ENCODE data around the gene LNX1. TPM values are rescaled to one million over a fixed set of nuclear protein-coding genes. Genes with fewer than 3 reads are reported as not detected.

Gene LNX1
- total RNA-seq, 1 donor from 2014 or later = 4.4 TPM

GRCh38 chr4:53501561-53501960, 89.7 kb downstream of the LNX1 start:
- H3K9me3 Mint-ChIP-seq (ENCODE audit: unreplicated experiment) = no peaks in the 10 kb centered on the region
- no peaks in the 10 kb centered on the region for H3K9me3 ChIP-seq (ENCODE audit: insufficient read depth, low read depth, low read length)
- H3K4me1 Mint-ChIP-seq (ENCODE audit: low read depth, unreplicated experiment) = no peaks in the 10 kb centered on the region
- H3K9ac ChIP-seq (ENCODE audit: low read length) = no peak overlapping the region
- H3K27me3 ChIP-seq (ENCODE audit: insufficient read depth, low read length) = no peaks in the 10 kb centered on the region
- H3K4me3 ChIP-seq (ENCODE audit: insufficient read depth, low read depth, low read length) = no peak overlapping the region
- peaks cover 1% of the 10 kb centered on the region for H3K36me3 Mint-ChIP-seq (ENCODE audit: low read depth, unreplicated experiment)
- no peak overlapping the region for H3K27ac ChIP-seq (ENCODE audit: low read depth, low read length)
- H3K27me3 Mint-ChIP-seq (ENCODE audit: low read depth, unreplicated experiment) = peaks cover 3% of the 10 kb centered on the region
- H3K27ac Mint-ChIP-seq (ENCODE audit: unreplicated experiment) = no peak overlapping the region
- TF ChIP-seq EZH2 (IDR thresholded peaks at IDR 0.05; ENCODE audit: insufficient read depth, low read length) = no peak
- TF ChIP-seq CTCF (IDR thresholded peaks at IDR 0.05; ENCODE audit: insufficient read depth, low read depth, low read length) = no peak
- FAIRE-seq = no peak
- H2AFZ ChIP-seq (ENCODE audit: low read depth, low read length) = no peak overlapping the region
- H3K79me2 ChIP-seq (ENCODE audit: insufficient read depth, low read length) = no peaks in the 10 kb centered on the region
- H3K4me1 ChIP-seq (ENCODE audit: insufficient read depth, low read length) = no peaks in the 10 kb centered on the region
- H4K20me1 ChIP-seq (ENCODE audit: insufficient read depth, low read length) = no peaks in the 10 kb centered on the region
- no peak overlapping the region for H3K4me2 ChIP-seq (ENCODE audit: low read length)
- H3K36me3 ChIP-seq (ENCODE audit: insufficient read depth, low read length) = no peaks in the 10 kb centered on the region
- no peak for DNase-seq (ENCODE audit: low read depth)
- no peak overlapping the region for H3K4me3 Mint-ChIP-seq (ENCODE audit: unreplicated experiment)

- H3K9me3 Mint-ChIP-seq (ENCODE audit: unreplicated experiment) = no peaks in the 10 kb centered on the region
- H3K4me1 Mint-ChIP-seq (ENCODE audit: low read depth, unreplicated experiment) = no peaks in the 10 kb centered on the region
- H4K20me1 ChIP-seq (ENCODE audit: insufficient read depth, low read length) = no peaks in the 10 kb centered on the region
- H3K9ac ChIP-seq (ENCODE audit: low read length) = no peak overlapping the region
- TF ChIP-seq CTCF (IDR thresholded peaks at IDR 0.05; ENCODE audit: insufficient read depth, low read depth, low read length) = no peak
- TF ChIP-seq EZH2 (IDR thresholded peaks at IDR 0.05; ENCODE audit: insufficient read depth, low read length) = no peak
- peaks cover 3% of the 10 kb centered on the region for H3K27me3 Mint-ChIP-seq (ENCODE audit: low read depth, unreplicated experiment)
- H3K4me3 Mint-ChIP-seq (ENCODE audit: unreplicated experiment) = no peak overlapping the region
- no peaks in the 10 kb centered on the region for H3K36me3 ChIP-seq (ENCODE audit: insufficient read depth, low read length)
- DNase-seq (ENCODE audit: low read depth) = no peak
- no peak overlapping the region for H2AFZ ChIP-seq (ENCODE audit: low read depth, low read length)
- FAIRE-seq = no peak
- no peaks in the 10 kb centered on the region for H3K4me1 ChIP-seq (ENCODE audit: insufficient read depth, low read length)
- no peak overlapping the region for H3K4me3 ChIP-seq (ENCODE audit: insufficient read depth, low read depth, low read length)
- no peak overlapping the region for H3K27ac ChIP-seq (ENCODE audit: low read depth, low read length)
- H3K27me3 ChIP-seq (ENCODE audit: insufficient read depth, low read length) = no peaks in the 10 kb centered on the region
- no peaks in the 10 kb centered on the region for H3K9me3 ChIP-seq (ENCODE audit: insufficient read depth, low read depth, low read length)
- H3K36me3 Mint-ChIP-seq (ENCODE audit: low read depth, unreplicated experiment) = peaks cover 1% of the 10 kb centered on the region
- no peaks in the 10 kb centered on the region for H3K79me2 ChIP-seq (ENCODE audit: insufficient read depth, low read length)
- H3K27ac Mint-ChIP-seq (ENCODE audit: unreplicated experiment) = no peak overlapping the region
- H3K4me2 ChIP-seq (ENCODE audit: low read length) = no peak overlapping the region
Observed at GRCh38 chr4:53500546-53500945, 90.7 kb downstream of the LNX1 start.

- Mint-ChIP-seq H3K27ac (ENCODE audit: unreplicated experiment) (no peak overlapping the region), H3K27me3 (ENCODE audit: low read depth, unreplicated experiment) (peaks cover 3% of the 10 kb centered on the region), H3K4me3 (ENCODE audit: unreplicated experiment) (no peak overlapping the region), H3K9me3 (ENCODE audit: unreplicated experiment) (no peaks in the 10 kb centered on the region), H3K4me1 (ENCODE audit: low read depth, unreplicated experiment) (no peaks in the 10 kb centered on the region), H3K36me3 (ENCODE audit: low read depth, unreplicated experiment) (peaks cover 1% of the 10 kb centered on the region)
- Histone ChIP-seq H3K9ac (ENCODE audit: low read length) (no peak overlapping the region), H3K9me3 (ENCODE audit: insufficient read depth, low read depth, low read length) (no peaks in the 10 kb centered on the region), H3K4me3 (ENCODE audit: insufficient read depth, low read depth, low read length) (no peak overlapping the region), H3K27me3 (ENCODE audit: insufficient read depth, low read length) (no peaks in the 10 kb centered on the region), H4K20me1 (ENCODE audit: insufficient read depth, low read length) (no peaks in the 10 kb centered on the region), H3K79me2 (ENCODE audit: insufficient read depth, low read length) (no peaks in the 10 kb centered on the region), H3K36me3 (ENCODE audit: insufficient read depth, low read length) (no peaks in the 10 kb centered on the region), H3K4me1 (ENCODE audit: insufficient read depth, low read length) (no peaks in the 10 kb centered on the region), H2AFZ (ENCODE audit: low read depth, low read length) (no peak overlapping the region), H3K27ac (ENCODE audit: low read depth, low read length) (no peak overlapping the region), H3K4me2 (ENCODE audit: low read length) (no peak overlapping the region)
- DNase-seq (ENCODE audit: low read depth) = no peak
- FAIRE-seq = no peak
- no peak for TF ChIP-seq CTCF (IDR thresholded peaks at IDR 0.05; ENCODE audit: insufficient read depth, low read depth, low read length)
- no peak for TF ChIP-seq EZH2 (IDR thresholded peaks at IDR 0.05; ENCODE audit: insufficient read depth, low read length)
Observed at GRCh38 chr4:53499791-53500190, 91.5 kb downstream of the LNX1 start.
